Measurements from ENCODE around the gene NCAM2. TPM values are rescaled to one million over a fixed set of nuclear protein-coding genes. Genes with fewer than 3 reads are reported as not detected.

NCAM2 gene
- total and polyA plus RNA-seq, 2 donors (not counting 3 experiments of a cell fraction or from before 2014, with no cell fraction given): 0.11 to 0.27 TPM

DNA sequence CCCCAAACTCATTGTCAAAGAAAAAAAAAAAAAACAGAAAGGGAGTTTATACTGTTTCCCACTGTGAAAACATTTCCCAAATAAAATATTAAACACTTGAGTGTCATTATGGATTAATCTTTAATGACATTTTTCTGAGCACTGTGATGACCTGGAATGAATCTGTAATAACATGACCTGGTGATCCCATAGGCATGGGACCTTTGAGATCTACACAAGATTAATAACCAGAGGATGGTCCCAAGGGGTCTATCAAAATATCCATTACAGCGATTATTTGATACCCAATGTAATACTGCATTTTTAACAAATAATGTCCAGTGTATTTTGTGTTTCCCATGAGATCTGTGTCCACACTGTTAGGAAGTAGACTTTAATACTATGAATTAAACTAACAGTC, 32.4 kb upstream of the NCAM2 start:
- H3K9me3 ChIP-seq (replicated peaks; ENCODE audit: control insufficient read depth, insufficient read depth, low read length): no peaks in the 10 kb centered on the region
- DNase-seq (ENCODE audit: low read depth, low spot score) (no peak), FAIRE-seq (no peak)
- no TSS peak for BruUV-seq (replicated peaks)
- H3K27me3 ChIP-seq (ENCODE audit: control insufficient read depth in 2 of 2, insufficient read depth in 2 of 2, low read length in 2 of 2): no peaks in the 10 kb centered on the region
- no peaks in the 10 kb centered on the region for H3K4me1 ChIP-seq (ENCODE audit: control insufficient read depth, extremely low read depth, insufficient read depth, low read length)
- H3K36me3 ChIP-seq (ENCODE audit: control insufficient read depth in 2 of 2, extremely low read depth in 1 of 2, insufficient read depth in 2 of 2, low read length in 2 of 2): no peaks in the 10 kb centered on the region
- intact Hi-C loops (cut with micrococcal nuclease) (no loop called here), dilution Hi-C loops (cut with MboI; ENCODE audit: extremely low pct_ligation_motif_present, low sequenced_read_pairs) (no loop called here)
- TF ChIP-seq FOS (IDR thresholded peaks at IDR 0.05; ENCODE audit: borderline replicate concordance, insufficient read depth, low read length): no peak
- ChIA-PET POLR2A (no interaction called here), CTCF (no interaction called here)
- no peak overlapping the region for H3K27ac ChIP-seq (ENCODE audit: insufficient read depth, low read depth, low read length)
- H3K79me2 ChIP-seq (ENCODE audit: control insufficient read depth, insufficient read depth, low read length): no peaks in the 10 kb centered on the region
- no peaks in the 10 kb centered on the region for H4K20me1 ChIP-seq (replicated peaks; ENCODE audit: control insufficient read depth, extremely low read depth, insufficient read depth, low read length)
- no peak overlapping the region for H3K4me3 ChIP-seq (replicated peaks in 1 of 3; ENCODE audit: insufficient read depth in 1 of 3, low read depth in 1 of 3, low read length in 3 of 3)
- H2AFZ ChIP-seq (ENCODE audit: low read depth, low read length): no peak overlapping the region
- H3K9me1 ChIP-seq (replicated peaks; ENCODE audit: control insufficient read depth, extremely low read depth, insufficient read depth, low read length): no peaks in the 10 kb centered on the region
- H3K9ac ChIP-seq (replicated peaks; ENCODE audit: extremely low read depth, insufficient read depth, low read length): no peak overlapping the region
- H3K4me2 ChIP-seq (ENCODE audit: insufficient read depth, low read length): no peak overlapping the region

DNA sequence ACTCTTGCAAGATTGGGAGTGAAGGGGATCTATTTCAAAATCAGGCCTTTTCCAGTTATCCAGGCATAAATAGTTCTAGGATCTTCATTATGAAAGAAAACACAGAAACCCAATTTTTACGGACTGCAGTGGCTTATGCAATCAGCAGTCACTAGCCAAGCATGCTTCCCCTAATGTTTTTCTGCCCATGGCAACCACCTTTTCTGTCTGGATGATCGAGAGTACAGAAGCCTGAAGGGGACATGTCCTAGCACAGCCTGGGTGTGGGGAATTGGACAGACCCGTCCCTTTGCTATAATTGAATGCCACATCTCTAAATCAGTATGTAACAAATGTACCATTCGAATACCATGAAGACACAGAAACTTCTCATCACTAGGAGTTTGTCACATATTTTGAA, 29.8 kb upstream of the NCAM2 start:
- no peak for TF ChIP-seq POLR2AphosphoS5 (IDR thresholded peaks at IDR 0.05; ENCODE audit: insufficient read depth, low read depth, low read length)
- no peak for TF ChIP-seq MAX (IDR thresholded peaks at IDR 0.05; ENCODE audit: insufficient read depth, insufficient read length)
- TF ChIP-seq CTCF (IDR thresholded peaks at IDR 0.05; ENCODE audit: extremely low read depth in 1 of 2, insufficient read depth in 1 of 2, low read depth in 1 of 2, low read length in 2 of 2): no peak
- no peak for TF ChIP-seq POLR2A (IDR thresholded peaks at IDR 0.05; ENCODE audit: low read depth, low read length)
- no peak for TF ChIP-seq EZH2 (IDR thresholded peaks at IDR 0.05; ENCODE audit: borderline replicate concordance, low read depth, low read length, severe bottlenecking)
- TF ChIP-seq JUN (IDR thresholded peaks at IDR 0.05; ENCODE audit: borderline replicate concordance, insufficient read depth, insufficient read length, low read depth): no peak
- TF ChIP-seq MYC (IDR thresholded peaks at IDR 0.05; ENCODE audit: low read depth, low read length): no peak
- TF ChIP-seq FOS (IDR thresholded peaks at IDR 0.05; ENCODE audit: borderline replicate concordance, insufficient read depth, low read length): no peak
- no peak for TF ChIP-seq GATA2 (IDR thresholded peaks at IDR 0.05; ENCODE audit: insufficient read depth, insufficient read length, low read depth, low read length)
- DNase-seq (ENCODE audit: low read depth, low spot score) (no peak), FAIRE-seq (no peak)
- H3K9me1 ChIP-seq (replicated peaks; ENCODE audit: control insufficient read depth, extremely low read depth, insufficient read depth, low read length): no peaks in the 10 kb centered on the region
- H3K27ac ChIP-seq (ENCODE audit: insufficient read depth, low read depth, low read length): no peak overlapping the region
- no peak overlapping the region for H3K9ac ChIP-seq (replicated peaks; ENCODE audit: extremely low read depth, insufficient read depth, low read length)
- H3K27me3 ChIP-seq (ENCODE audit: control insufficient read depth in 2 of 2, insufficient read depth in 2 of 2, low read length in 2 of 2): no peaks in the 10 kb centered on the region
- H3K4me3 ChIP-seq (replicated peaks in 1 of 3; ENCODE audit: insufficient read depth in 1 of 3, low read depth in 1 of 3, low read length in 3 of 3): no peak overlapping the region
- H3K9me3 ChIP-seq (replicated peaks; ENCODE audit: control insufficient read depth, insufficient read depth, low read length): no peaks in the 10 kb centered on the region
- no peaks in the 10 kb centered on the region for H3K36me3 ChIP-seq (ENCODE audit: control insufficient read depth in 2 of 2, extremely low read depth in 1 of 2, insufficient read depth in 2 of 2, low read length in 2 of 2)
- H3K4me1 ChIP-seq (ENCODE audit: control insufficient read depth, extremely low read depth, insufficient read depth, low read length): no peaks in the 10 kb centered on the region
- intact Hi-C loops (cut with micrococcal nuclease): no loop called here
- H3K79me2 ChIP-seq (ENCODE audit: control insufficient read depth, insufficient read depth, low read length): no peaks in the 10 kb centered on the region
- ChIA-PET CTCF (no interaction called here), POLR2A (no interaction called here)
- BruUV-seq (replicated peaks): no TSS peak
- dilution Hi-C loops (cut with MboI; ENCODE audit: extremely low pct_ligation_motif_present, low sequenced_read_pairs): no loop called here
- no peak overlapping the region for H2AFZ ChIP-seq (ENCODE audit: low read depth, low read length)
- no peak overlapping the region for H3K4me2 ChIP-seq (ENCODE audit: insufficient read depth, low read length)
- no peaks in the 10 kb centered on the region for H4K20me1 ChIP-seq (replicated peaks; ENCODE audit: control insufficient read depth, extremely low read depth, insufficient read depth, low read length)
